C1 segment of cervical spinal cord (tissue), 14 donors: ENCODE data around the gene CELSR3.

ENCODE experiments used
- DNase-seq, 14 donors: peaks; one replicate each; lab custom pipeline; 2025; lab: John Stamatoyannopoulos, UW

Gene CELSR3

GRCh38 chr3:48609088-48610005 is 53.3 kb downstream of the CELSR3 start, which contains the start of gene UQCRC1:
TSS of gene UQCRC1 (minus strand) at chr3:48609646. CDS start at chr3:48609620, 26 bp downstream.
- DNase-seq, result peak; percentile 37 to 93 (median 85)

GRCh38 chr3:48607519-48607918 is 55.2 kb downstream of the CELSR3 start:
- DNase-seq, result no peak

- no peak for DNase-seq
Measured at GRCh38 chr3:48601622-48601994, 61.1 kb downstream of the CELSR3 start.

- no peak for DNase-seq
Measured at GRCh38 chr3:48600711-48601621, 61.7 kb downstream of the CELSR3 start.

GRCh38 chr3:48599509-48600285 is 63.0 kb downstream of the CELSR3 start:
- no peak for DNase-seq

- DNase-seq, result no peak
Measured at GRCh38 chr3:48599077-48599501, 63.6 kb downstream of the CELSR3 start.

GRCh38 chr3:48598323-48599076 is 64.2 kb downstream of the CELSR3 start:
- DNase-seq, result peak in 3 of 14 donors; percentile 22 to 54 (median 44)

GRCh38 chr3:48597408-48597800 is 65.3 kb downstream of the CELSR3 start:
- no peak for DNase-seq

- DNase-seq, result no peak
Measured at GRCh38 chr3:48596676-48597407, 65.8 kb downstream of the CELSR3 start.

GRCh38 chr3:48596157-48596556 is 66.5 kb downstream of the CELSR3 start:
- no peak for DNase-seq

- peak in 2 of 14 donors; percentile 1 to 45 for DNase-seq
Measured at GRCh38 chr3:48595526-48596121, 67.1 kb downstream of the CELSR3 start.

GRCh38 chr3:48595075-48595525 is 67.6 kb downstream of the CELSR3 start, which contains the start of gene COL7A1:
TSS of gene COL7A1 (minus strand) at chr3:48595329. CDS start at chr3:48595159, 170 bp downstream.
- no peak for DNase-seq

GRCh38 chr3:48594417-48595049 is 68.2 kb downstream of the CELSR3 start:
- peak in 1 of 14 donors; percentile 10 for DNase-seq

- DNase-seq, result no peak
Measured at GRCh38 chr3:48593337-48593736, 69.3 kb downstream of the CELSR3 start.

GRCh38 chr3:48592519-48593087 is 70.1 kb downstream of the CELSR3 start:
- no peak for DNase-seq

- DNase-seq, result no peak
Measured at GRCh38 chr3:48591886-48592518, 70.7 kb downstream of the CELSR3 start.

- no peak for DNase-seq
Measured at GRCh38 chr3:48591436-48591835, 71.2 kb downstream of the CELSR3 start.

GRCh38 chr3:48588230-48588629 is 74.5 kb downstream of the CELSR3 start:
- no peak for DNase-seq
